ENCODE data around the gene MISP3.

Gene MISP3

GRCh38 chr19:14061751-14062557 lies 10.6 kb upstream of the MISP3 start, which contains the start of gene PALM3:
Gene PALM3 (minus strand): TSS chr19:14062076. CDS start chr19:14061980, 96 bp downstream.
- TF ChIP-seq, protein P1, sequence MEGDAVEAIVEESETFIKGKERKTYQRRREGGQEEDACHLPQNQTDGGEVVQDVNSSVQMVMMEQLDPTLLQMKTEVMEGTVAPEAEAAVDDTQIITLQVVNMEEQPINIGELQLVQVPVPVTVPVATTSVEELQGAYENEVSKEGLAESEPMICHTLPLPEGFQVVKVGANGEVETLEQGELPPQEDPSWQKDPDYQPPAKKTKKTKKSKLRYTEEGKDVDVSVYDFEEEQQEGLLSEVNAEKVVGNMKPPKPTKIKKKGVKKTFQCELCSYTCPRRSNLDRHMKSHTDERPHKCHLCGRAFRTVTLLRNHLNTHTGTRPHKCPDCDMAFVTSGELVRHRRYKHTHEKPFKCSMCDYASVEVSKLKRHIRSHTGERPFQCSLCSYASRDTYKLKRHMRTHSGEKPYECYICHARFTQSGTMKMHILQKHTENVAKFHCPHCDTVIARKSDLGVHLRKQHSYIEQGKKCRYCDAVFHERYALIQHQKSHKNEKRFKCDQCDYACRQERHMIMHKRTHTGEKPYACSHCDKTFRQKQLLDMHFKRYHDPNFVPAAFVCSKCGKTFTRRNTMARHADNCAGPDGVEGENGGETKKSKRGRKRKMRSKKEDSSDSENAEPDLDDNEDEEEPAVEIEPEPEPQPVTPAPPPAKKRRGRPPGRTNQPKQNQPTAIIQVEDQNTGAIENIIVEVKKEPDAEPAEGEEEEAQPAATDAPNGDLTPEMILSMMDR (conservative IDR thresholded peaks at IDR 0.05), result no peak
- H3K27ac ChIP-seq, result no peak within 1 kb of the TSS

DNA sequence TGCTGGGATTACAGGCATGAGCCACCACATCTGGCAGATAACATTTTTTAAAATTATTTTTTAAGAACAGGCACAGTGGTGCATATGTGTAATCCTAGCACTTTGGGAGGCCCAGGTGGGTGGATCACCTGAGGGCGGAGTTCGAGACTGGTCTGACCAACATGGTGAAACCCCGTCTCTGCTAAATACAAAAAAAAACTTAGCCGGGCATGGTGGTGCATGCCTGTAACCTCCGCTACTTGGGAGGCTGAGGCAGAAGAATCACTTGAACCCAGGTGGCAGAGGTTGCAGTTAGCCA lies 10.1 kb upstream of the MISP3 start:
- TF ChIP-seq, protein P1 (conservative IDR thresholded peaks at IDR 0.05), result no peak
- H3K27ac ChIP-seq, result no peak overlapping the region

DNA sequence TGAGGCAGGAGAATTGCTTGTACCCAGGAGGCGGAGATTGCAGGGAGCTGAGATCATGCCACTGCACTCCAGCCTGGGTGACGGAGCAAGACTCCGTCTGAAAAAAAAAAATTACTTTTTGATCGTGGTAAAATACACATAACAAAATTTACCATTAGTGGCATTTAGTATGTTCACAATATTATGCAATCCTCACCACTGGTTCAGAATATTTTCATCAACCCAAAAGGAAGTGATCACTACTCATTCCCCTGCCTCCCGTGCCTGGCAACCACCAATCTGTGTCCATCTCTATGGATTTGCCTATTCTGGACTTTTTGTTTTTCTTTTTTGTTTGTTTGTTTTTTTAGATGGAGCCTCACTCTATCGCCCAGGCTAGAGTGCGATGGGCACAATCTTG lies 9.5 kb upstream of the MISP3 start:
- no peak overlapping the region for H3K27ac ChIP-seq
- TF ChIP-seq, protein P1 (conservative IDR thresholded peaks at IDR 0.05), result no peak

- H3K27ac ChIP-seq, result no peak overlapping the region
- TF ChIP-seq, protein P1 (conservative IDR thresholded peaks at IDR 0.05), result no peak
Measured at GRCh38 chr19:14066134-14066533, 6.5 kb upstream of the MISP3 start.

DNA sequence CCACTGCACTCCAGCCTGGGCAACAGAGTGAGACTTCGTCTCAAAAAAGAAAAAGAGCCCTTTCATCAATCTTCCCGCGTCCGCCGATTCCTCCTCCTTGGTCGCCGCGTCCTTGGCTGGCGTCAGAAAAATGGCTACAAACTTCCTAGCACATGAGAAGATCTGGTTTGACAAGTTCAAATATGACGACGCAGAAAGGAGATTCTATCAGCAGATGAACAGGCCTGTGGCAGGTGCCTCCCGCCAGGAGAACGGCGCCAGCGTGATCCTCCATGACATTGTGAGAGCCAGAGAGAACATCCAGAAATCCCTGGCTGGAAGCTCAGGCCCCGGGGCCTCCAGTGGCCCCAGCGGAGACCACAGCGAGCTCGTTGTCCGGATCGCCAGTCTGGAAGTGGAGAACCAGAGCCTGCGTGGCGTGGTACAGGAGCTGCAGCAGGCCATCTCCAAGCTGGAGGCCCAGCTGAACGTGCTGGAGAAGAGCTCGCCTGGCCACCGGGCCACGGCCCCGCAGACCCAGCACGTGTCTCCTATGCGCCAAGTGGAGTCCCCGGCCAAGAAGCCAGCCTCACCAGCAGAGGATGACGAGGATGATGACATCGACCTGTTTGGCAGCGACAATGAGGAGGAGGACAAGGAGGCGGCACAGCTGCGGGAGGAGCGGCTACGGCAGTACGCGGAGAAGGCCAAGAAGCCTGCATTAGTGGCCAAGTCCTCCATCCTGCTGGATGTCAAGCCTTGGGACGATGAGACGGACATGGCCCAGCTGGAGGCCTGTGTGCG lies 2.1 kb upstream of the MISP3 start:
- TF ChIP-seq, protein P1 (conservative IDR thresholded peaks at IDR 0.05), result no peak
- no peak overlapping the region for H3K27ac ChIP-seq

DNA sequence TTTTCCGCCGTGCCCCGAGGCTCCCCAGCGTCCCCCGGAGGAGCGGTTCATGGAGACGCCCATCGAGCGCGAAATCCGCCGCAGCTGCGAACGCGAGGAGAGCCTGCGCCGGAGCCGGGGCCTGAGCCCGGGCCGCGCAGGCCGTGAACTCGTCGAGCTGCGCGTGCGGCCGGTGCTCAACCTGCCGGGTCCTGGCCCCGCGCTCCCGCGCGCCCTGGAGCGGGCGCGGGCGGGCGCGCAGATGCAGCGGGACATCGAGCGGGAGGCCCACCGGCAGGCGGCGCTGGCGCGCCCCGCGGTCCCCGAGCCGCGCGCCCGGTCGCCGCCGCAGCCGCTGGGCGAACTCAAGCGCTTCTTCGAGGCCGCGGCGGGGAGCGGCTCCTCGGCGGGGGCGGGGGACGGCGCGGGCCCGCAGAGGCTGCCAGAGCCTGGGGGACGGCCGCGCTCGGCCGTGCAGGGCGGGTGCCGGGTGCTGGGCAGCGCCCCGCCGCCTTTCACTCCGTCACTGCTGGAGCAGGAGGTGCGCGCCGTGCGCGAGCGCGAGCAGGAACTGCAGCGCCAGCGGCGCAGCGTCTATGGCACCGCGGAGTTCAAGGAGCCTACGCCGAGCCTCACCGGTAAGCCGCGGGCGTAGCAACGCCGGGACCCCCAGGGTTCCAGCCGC lies 807 bp downstream of the MISP3 start:
- H3K27ac ChIP-seq, result peak overlapping the region; percentile 74
- TF ChIP-seq, protein P1 (conservative IDR thresholded peaks at IDR 0.05), result peak; percentile 96
